ENCODE results near the gene PSD4. TPM values are rescaled to one million over a fixed set of nuclear protein-coding genes. Genes with fewer than 3 reads are reported as not detected.

The PSD4 gene
- total RNA-seq, 2 experiments from 2014 or later: 329 to 335 TPM

GRCh38 chr2:113155331-113155730, 18.4 kb upstream of the PSD4 start:
- Mint-ChIP-seq H3K9me3 (no peaks in the 10 kb centered on the region), H3K4me3 (no peak overlapping the region), H3K27ac (no peak overlapping the region), H3K27me3 (peaks cover 9% of the 10 kb centered on the region), H3K36me3 (ENCODE audit: low read depth) (peaks cover 14% of the 10 kb centered on the region), H3K4me1 (peaks cover 26% of the 10 kb centered on the region)
- no peak for DNase-seq
- ChIA-PET CTCF (interaction anchor here (1.4 to 3.1 kb wide), 3 partner anchors 12 to 31 kb away, joined by 4 to 17 read pairs (median 14); partner anchors contain the start of gene PSD4), POLR2A (no interaction called here)

- ChIA-PET POLR2A (interaction anchor here (0.5 to 1.1 kb wide), 4 partner anchors 18 to 48 kb away, joined by 3 to 6 read pairs (median 4); partner anchors contain the start of gene PSD4), CTCF (interaction anchor here (2.9 to 3.1 kb wide), 2 partner anchors 13 to 17 kb away, joined by 14 to 17 read pairs; partner anchors contain the start of gene PSD4)
- Mint-ChIP-seq H3K9me3 (no peaks in the 10 kb centered on the region), H3K4me1 (peaks cover 26% of the 10 kb centered on the region), H3K36me3 (ENCODE audit: low read depth) (peaks cover 14% of the 10 kb centered on the region), H3K27ac (peak overlapping the region; percentile 87), H3K27me3 (peaks cover 9% of the 10 kb centered on the region), H3K4me3 (peak overlapping the region; percentile 74)
- DNase-seq: no peak
Measured at GRCh38 chr2:113156278-113157117, 17.3 kb upstream of the PSD4 start.

- H3K27ac Mint-ChIP-seq: peak overlapping the region; percentile 90
Measured at GRCh38 chr2:113157118-113157896, 16.5 kb upstream of the PSD4 start.

GRCh38 chr2:113157897-113158753, 15.6 kb upstream of the PSD4 start:
- peak overlapping the region; percentile 90 for H3K27ac Mint-ChIP-seq
- peaks cover 6% of the 10 kb centered on the region for H3K27me3 Mint-ChIP-seq
- CTCF ChIA-PET: interaction anchor here (0.8 to 3.1 kb wide), 17 partner anchors 9 to 213 kb away, joined by 3 to 17 read pairs (median 4); partner anchors contain the start of gene PSD4
- H3K36me3 Mint-ChIP-seq (ENCODE audit: low read depth): peaks cover 17% of the 10 kb centered on the region
- H3K9me3 Mint-ChIP-seq: no peaks in the 10 kb centered on the region
- no peak for DNase-seq
- H3K4me1 Mint-ChIP-seq: peaks cover 33% of the 10 kb centered on the region
- H3K4me3 Mint-ChIP-seq: peak overlapping the region; percentile 86
- POLR2A ChIA-PET: interaction anchor here (1.0 kb wide), 1 partner anchor 16 kb away, joined by 3 read pairs; the partner anchor contains the start of gene PSD4

More at GRCh38 chr2:113157118-113157896, 16.5 kb upstream of the PSD4 start:
- DNase-seq: peak; percentile 55
- peaks cover 14% of the 10 kb centered on the region for H3K36me3 Mint-ChIP-seq (ENCODE audit: low read depth)
- CTCF ChIA-PET: interaction anchor here (0.8 to 3.1 kb wide), 12 partner anchors 9 to 214 kb away, joined by 3 to 17 read pairs (median 4); partner anchors contain the start of gene PSD4
- peaks cover 26% of the 10 kb centered on the region for H3K4me1 Mint-ChIP-seq
- H3K4me3 Mint-ChIP-seq: peak overlapping the region; percentile 86
- H3K27me3 Mint-ChIP-seq: peaks cover 6% of the 10 kb centered on the region
- POLR2A ChIA-PET: interaction anchor here (0.5 to 1.1 kb wide), 3 partner anchors 17 to 48 kb away, joined by 3 to 6 read pairs (median 3); partner anchors contain the start of gene PSD4
- H3K9me3 Mint-ChIP-seq: no peaks in the 10 kb centered on the region

- Mint-ChIP-seq H3K27ac (no peak overlapping the region), H3K4me1 (peaks cover 35% of the 10 kb centered on the region), H3K27me3 (peaks cover 6% of the 10 kb centered on the region), H3K4me3 (peak overlapping the region; percentile 86), H3K36me3 (ENCODE audit: low read depth) (peaks cover 17% of the 10 kb centered on the region), H3K9me3 (no peaks in the 10 kb centered on the region)
- ChIA-PET POLR2A (no interaction called here), CTCF (interaction anchor here (0.8 to 1.8 kb wide), 9 partner anchors 12 to 231 kb away, joined by 3 to 6 read pairs (median 3); partner anchors contain the start of gene PSD4)
- no peak for DNase-seq
Measured at GRCh38 chr2:113158884-113159553, 14.8 kb upstream of the PSD4 start.

- Mint-ChIP-seq H3K9me3 (no peaks in the 10 kb centered on the region), H3K4me1 (peaks cover 42% of the 10 kb centered on the region), H3K27me3 (peaks cover 2% of the 10 kb centered on the region), H3K4me3 (no peak overlapping the region), H3K27ac (no peak overlapping the region), H3K36me3 (ENCODE audit: low read depth) (peaks cover 17% of the 10 kb centered on the region)
- ChIA-PET CTCF (interaction anchor here (1.7 kb wide), 1 partner anchor 15 kb away, joined by 3 read pairs; no protein-coding TSS in a partner anchor), POLR2A (no interaction called here)
- no peak for DNase-seq
Measured at GRCh38 chr2:113160248-113160647, 13.5 kb upstream of the PSD4 start.

- Mint-ChIP-seq H3K27me3 (no peaks in the 10 kb centered on the region), H3K9me3 (no peaks in the 10 kb centered on the region), H3K4me1 (peaks cover 44% of the 10 kb centered on the region), H3K4me3 (no peak overlapping the region), H3K36me3 (ENCODE audit: low read depth) (peaks cover 17% of the 10 kb centered on the region), H3K27ac (no peak overlapping the region)
- ChIA-PET POLR2A (no interaction called here), CTCF (interaction anchor here (1.7 kb wide), 1 partner anchor 14 kb away, joined by 3 read pairs; no protein-coding TSS in a partner anchor)
- no peak for DNase-seq
Measured at GRCh38 chr2:113160962-113161361, 12.8 kb upstream of the PSD4 start.

- no peak overlapping the region for H3K4me3 Mint-ChIP-seq
- no peak for DNase-seq
- ChIA-PET CTCF (interaction anchor here (1.1 to 1.9 kb wide), 3 partner anchors 13 to 78 kb away, joined by 3 to 8 read pairs (median 3); no protein-coding TSS in a partner anchor), POLR2A (no interaction called here)
- no peak overlapping the region for H3K27ac Mint-ChIP-seq
- no peaks in the 10 kb centered on the region for H3K27me3 Mint-ChIP-seq
- H3K4me1 Mint-ChIP-seq: peaks cover 46% of the 10 kb centered on the region
- peaks cover 17% of the 10 kb centered on the region for H3K36me3 Mint-ChIP-seq (ENCODE audit: low read depth)
- no peaks in the 10 kb centered on the region for H3K9me3 Mint-ChIP-seq
Measured at GRCh38 chr2:113162173-113162572, 11.6 kb upstream of the PSD4 start.

- no peak overlapping the region for H3K4me3 Mint-ChIP-seq
- no peak overlapping the region for H3K27ac Mint-ChIP-seq
- ChIA-PET POLR2A (no interaction called here), CTCF (interaction anchor here (0.6 to 1.9 kb wide), 5 partner anchors 11 to 609 kb away, joined by 3 to 8 read pairs (median 4); partner anchors contain the start of gene PSD4)
- H3K27me3 Mint-ChIP-seq: no peaks in the 10 kb centered on the region
- peaks cover 52% of the 10 kb centered on the region for H3K4me1 Mint-ChIP-seq
- H3K36me3 Mint-ChIP-seq (ENCODE audit: low read depth): peaks cover 16% of the 10 kb centered on the region
- H3K9me3 Mint-ChIP-seq: no peaks in the 10 kb centered on the region
- no peak for DNase-seq
Measured at GRCh38 chr2:113162869-113163268, 10.9 kb upstream of the PSD4 start.

- H3K4me1 Mint-ChIP-seq: peaks cover 53% of the 10 kb centered on the region
- peaks cover 10% of the 10 kb centered on the region for H3K36me3 Mint-ChIP-seq (ENCODE audit: low read depth)
- DNase-seq: no peak
- H3K9me3 Mint-ChIP-seq: no peaks in the 10 kb centered on the region
- H3K27me3 Mint-ChIP-seq: no peaks in the 10 kb centered on the region
- CTCF ChIA-PET: interaction anchor here (0.6 to 1.5 kb wide), 6 partner anchors 11 to 455 kb away, joined by 3 to 6 read pairs (median 3); no protein-coding TSS in a partner anchor
- POLR2A ChIA-PET: interaction anchor here (1.1 kb wide), 1 partner anchor 10 kb away, joined by 4 read pairs; the partner anchor contains the start of gene PSD4
- no peak overlapping the region for H3K27ac Mint-ChIP-seq
- no peak overlapping the region for H3K4me3 Mint-ChIP-seq
Measured at GRCh38 chr2:113164215-113164929, 9.4 kb upstream of the PSD4 start.
